SIG-M5 (cell line): Measurements from ENCODE around the gene ZC3H18.

ENCODE experiments used
- DNase-seq: peaks from one replicate; lab custom pipeline; 2025; lab: John Stamatoyannopoulos, UW

ZC3H18 gene

GRCh38 chr16:88623858-88624257, 53.7 kb downstream of the ZC3H18 start:
- no peak for DNase-seq

DNA sequence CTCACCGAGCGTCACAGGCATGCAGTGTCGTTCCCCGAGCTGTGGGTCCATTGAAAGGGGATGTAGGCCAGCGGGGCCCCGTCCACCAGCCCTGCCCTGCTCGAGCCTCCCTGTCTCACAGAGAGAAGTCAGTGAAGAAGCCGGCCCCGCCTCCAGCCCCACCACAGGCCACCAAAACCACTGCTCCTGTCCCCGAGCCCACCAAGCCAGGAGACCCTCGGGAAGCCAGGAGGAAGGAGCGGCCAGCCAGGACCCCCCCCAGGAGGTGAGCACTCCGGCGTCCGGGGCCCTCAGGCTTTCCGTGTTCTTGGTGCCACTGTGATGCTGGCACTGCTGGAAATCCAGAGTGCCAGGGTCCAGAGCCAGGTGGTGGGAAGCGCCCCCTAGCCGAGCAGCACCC, 54.3 kb downstream of the ZC3H18 start:
- no peak for DNase-seq

DNA sequence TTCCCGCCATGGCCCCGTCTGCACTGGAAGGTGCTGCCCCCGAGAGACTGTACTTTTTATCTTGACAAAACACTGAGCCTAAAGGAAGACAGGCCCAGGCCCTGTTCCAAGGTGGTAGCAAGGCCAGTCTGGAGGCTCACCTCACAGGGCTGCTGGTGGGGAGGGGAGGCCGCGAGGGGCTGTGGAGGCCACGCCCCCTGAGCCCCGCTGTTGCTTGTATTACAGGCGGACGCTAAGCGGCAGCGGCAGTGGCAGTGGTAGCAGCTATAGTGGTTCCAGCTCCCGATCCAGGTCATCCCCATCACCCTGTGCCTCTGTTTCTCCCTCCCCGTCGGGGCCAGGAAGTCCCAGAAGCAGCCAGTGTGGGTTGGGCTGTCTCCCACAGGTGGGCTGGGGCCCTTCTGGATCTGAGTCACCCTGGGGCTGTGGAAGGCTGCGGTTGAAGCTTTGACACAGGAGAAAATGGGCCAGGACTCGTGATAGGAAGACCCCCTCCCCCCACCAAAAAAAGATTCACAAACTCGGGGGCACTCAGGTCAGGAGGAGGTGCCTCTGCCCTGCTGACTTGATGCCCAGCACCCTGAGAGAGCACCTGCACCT, 54.9 kb downstream of the ZC3H18 start:
- no peak for DNase-seq

DNA sequence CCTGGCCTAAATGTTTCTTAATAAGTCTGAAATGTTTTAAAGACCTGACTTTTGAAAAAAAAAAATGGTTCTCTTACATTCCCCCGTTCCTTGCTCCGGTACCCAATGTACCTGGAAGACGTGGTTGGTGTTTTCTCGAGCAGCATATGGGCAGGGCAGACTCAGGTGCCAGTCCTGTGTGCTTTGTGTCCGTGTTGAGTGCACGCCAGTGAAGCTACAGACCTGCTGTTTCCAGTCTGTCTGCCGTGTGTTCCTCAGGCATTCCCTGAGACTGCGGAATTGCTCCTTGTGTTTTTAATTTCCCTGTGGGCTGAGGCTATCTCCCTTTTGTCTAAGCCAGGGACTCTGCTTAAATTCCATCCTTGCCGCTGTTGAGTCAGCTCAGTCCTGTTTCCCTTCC, 56.4 kb downstream of the ZC3H18 start:
- no peak for DNase-seq

DNA sequence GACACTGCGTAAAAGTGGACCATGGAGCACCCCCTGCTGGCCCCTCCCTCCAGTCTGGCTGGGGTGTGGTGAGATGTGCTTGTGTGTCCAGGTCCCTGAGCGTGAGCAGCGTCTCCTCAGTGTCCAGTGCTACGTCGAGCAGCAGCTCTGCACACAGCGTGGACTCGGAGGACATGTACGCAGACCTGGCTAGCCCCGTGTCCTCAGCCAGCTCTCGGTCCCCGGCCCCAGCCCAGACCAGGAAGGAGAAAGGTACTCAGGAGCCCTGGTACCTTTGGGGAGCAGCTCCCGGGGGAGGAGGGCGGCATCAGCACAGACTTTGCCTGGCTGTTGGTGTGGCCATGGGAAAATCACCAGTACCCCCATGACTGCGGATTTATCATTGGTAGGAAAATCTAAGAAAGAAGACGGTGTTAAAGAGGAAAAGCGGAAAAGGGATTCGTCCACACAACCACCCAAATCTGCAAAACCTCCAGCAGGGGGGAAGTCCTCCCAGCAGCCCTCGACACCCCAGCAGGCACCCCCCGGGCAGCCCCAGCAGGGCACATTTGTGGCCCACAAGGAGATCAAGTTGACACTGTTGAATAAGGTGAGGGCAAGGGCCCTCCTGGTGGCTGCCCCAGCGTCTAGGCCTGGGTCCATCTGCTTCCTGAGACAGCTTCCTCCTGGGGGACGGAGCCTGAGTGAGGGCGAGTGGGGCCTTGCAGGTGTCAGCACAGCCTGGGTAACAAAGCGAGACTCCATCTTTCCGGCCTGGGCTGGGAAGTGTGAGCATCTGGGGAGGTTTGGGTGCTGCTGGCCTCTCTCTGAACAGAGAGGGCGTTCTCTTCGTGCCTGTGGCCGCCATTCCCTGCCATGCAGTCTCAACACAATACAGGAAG, 57.6 kb downstream of the ZC3H18 start:
- DNase-seq: no peak

DNA sequence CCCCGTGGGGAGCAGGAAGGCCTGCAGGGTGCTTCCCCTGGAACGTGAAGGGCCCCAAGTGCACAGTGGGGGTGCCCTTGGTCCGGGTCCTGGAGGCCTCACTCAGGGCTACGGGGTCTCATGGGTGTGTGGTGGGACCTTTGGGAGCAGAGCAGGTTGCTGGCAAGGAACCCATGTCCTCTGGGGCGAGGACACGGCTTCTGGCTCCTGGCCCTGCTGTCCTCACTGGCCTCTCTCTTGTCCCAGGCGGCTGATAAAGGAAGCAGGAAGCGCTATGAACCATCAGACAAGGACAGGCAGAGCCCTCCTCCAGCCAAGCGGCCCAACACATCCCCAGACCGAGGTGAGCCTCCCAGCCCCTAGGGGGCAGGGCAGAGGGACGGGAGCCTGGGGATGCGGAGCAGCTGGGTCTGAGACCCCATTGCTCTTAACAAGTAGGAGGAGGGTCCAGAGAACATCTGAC, 58.3 kb downstream of the ZC3H18 start:
- no peak for DNase-seq

- DNase-seq: no peak
Observed at GRCh38 chr16:88629835-88630234, 59.6 kb downstream of the ZC3H18 start.

DNA sequence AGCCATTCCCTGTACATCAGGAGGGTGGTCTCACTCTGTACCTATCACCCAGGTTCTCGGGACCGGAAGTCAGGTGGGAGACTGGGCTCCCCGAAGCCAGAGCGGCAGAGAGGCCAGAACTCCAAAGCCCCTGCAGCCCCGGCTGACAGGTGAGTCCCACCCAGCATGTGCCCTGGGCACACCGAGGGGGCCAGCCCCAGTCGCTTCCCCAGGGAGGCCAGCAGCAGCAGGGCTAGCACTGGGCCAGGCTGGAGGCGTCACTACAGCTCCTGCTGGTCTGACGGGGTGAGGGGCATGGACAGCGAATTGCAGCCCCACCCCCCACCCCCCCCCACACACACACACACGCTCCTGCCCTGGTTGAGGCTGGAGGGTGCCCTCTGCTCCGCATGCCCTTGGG, 60.2 kb downstream of the ZC3H18 start:
- DNase-seq: no peak

- no peak for DNase-seq
Observed at GRCh38 chr16:88630941-88631340, 60.7 kb downstream of the ZC3H18 start.

DNA sequence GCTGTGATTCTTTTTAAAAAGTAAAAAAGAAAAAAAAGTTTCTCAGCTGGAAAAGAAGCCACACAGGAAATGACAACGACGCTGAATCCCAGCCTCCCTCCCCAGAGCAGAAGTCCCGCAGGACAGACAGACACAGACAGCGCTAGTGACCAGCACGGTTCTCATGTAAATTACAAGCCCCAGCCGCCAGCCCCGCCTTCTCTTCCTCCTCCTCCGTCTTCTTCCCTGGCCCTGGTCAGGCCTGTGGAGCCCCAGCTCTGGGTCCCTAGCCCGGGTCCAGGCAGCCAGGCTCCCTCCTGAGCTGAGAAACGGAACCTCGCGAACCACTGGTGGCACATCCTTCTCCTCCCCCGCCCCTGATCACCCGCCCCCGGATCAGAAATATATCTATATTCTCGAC, 61.2 kb downstream of the ZC3H18 start:
- DNase-seq: no peak

DNA sequence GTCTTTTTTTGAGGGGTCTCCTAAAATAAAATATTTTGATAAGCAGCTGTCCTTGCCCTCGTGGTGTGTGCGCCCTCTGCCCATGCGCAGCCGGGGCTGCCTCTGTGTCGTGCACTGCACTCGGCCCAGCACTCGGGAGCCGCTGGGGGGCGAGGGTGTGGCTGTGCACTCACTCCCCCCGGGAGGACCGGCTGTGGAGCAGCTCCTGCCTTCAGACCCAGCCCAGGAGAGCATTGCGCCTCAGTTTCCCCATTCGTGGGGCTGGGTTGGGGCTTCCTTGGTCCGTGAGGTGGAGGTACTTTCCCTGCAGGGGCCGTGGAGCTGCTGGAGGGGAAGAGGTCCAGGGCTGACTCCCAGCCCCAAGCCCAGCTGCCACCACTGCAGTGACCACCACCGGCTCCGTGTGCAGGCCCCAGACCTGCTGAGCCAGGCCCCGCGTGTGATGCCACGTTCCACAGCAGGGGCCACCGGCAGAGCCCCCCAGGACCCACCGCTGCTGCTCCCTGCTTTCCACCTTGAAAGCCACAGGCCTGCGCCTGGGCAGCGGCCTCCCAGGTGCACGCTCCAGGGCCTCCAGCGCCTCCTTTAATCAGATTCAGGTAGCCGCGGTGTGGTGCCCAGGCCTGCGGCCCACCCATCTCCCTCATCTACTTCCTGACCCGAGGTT, 61.9 kb downstream of the ZC3H18 start:
- DNase-seq: no peak

DNA sequence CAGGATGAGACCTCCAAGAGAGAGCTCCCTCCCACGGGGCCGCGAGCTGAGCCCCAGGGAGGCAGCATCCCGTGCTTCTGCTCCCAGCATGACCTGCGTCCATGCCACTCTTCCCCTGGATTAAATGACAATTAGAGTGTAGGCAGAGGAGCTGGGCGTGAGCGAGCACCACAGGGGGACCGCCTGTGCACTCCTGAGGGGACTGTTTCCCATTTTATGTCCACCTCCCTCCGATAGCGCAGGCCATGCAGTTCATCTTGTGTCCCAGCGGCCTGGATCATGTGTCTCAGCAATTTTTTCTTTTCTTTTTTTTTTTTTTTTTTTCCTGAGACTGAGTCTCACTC, 62.4 kb downstream of the ZC3H18 start:
- no peak for DNase-seq

DNA sequence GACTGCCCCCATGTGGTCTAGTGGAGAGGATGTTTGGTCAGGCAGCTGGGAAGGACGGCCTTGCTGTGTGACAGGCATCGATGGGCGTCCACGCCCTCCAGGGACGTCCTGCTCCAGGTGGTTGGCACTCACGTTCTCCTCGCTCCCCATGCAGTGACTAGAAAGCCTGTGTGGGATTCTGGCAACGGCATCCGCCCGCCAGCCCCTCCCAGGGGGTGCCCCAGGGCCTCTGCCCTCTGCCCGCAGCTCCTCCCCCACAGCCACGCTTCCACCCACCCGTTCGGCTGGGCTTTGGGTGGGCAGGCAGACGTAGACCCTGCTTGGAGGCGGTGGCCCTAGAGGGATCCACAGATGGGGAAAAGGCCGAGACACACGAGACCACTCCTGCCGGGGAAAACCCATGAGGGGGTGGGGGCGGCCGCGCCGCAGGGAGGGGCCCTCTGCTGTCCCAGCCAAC, 63.5 kb downstream of the ZC3H18 start:
- DNase-seq: no peak

GRCh38 chr16:88634141-88634993, 64.2 kb downstream of the ZC3H18 start:
- DNase-seq: no peak

GRCh38 chr16:88634994-88635670, 64.9 kb downstream of the ZC3H18 start:
- no peak for DNase-seq

GRCh38 chr16:88635671-88636319, 65.6 kb downstream of the ZC3H18 start:
- no peak for DNase-seq

- no peak for DNase-seq
Observed at GRCh38 chr16:88636488-88637265, 66.5 kb downstream of the ZC3H18 start.

- no peak for DNase-seq
Observed at GRCh38 chr16:88638323-88639230, 68.4 kb downstream of the ZC3H18 start, which contains the start of gene IL17C. IL17C (plus strand) TSS chr16:88638572; CDS start chr16:88638642, 70 bp downstream.
